Adrenal gland (tissue), 5 donors: Measurements from ENCODE around the gene ZP3.

Source experiments
- POLR2A ChIP-seq, 2 donors: fragments of 450-650 bp; IDR thresholded peaks; one replicate each; pipeline ENCODE4 v1.6.1; 2017; ENCODE audit warnings: antibody characterized with exemption in 2 of 2, mild to moderate bottlenecking in 2 of 2, moderate library complexity in 1 of 2
- TF ChIP-seq, protein P1 (sequence below), 6 experiments: fragments of 450-650 bp in 4 of 6; fragments of 200-600 bp in 2 of 6; sonication (generic) in 1 of 6; IDR thresholded peaks; 1 replicate in 5 of 6; 2 replicates in 1 of 6; pipeline versions ENCODE4 v1.5.1 to v1.8.0; 2016 to 2021; ENCODE audit warnings: antibody characterized with exemption in 6 of 6, mild to moderate bottlenecking in 2 of 6, moderate library complexity in 1 of 6
- donor health status: DM: no; HTN: no; CAD: no.

GRCh38 chr7:76426246-76426645 is 1.5 kb downstream of the ZP3 start:
- TF ChIP-seq, protein P1, sequence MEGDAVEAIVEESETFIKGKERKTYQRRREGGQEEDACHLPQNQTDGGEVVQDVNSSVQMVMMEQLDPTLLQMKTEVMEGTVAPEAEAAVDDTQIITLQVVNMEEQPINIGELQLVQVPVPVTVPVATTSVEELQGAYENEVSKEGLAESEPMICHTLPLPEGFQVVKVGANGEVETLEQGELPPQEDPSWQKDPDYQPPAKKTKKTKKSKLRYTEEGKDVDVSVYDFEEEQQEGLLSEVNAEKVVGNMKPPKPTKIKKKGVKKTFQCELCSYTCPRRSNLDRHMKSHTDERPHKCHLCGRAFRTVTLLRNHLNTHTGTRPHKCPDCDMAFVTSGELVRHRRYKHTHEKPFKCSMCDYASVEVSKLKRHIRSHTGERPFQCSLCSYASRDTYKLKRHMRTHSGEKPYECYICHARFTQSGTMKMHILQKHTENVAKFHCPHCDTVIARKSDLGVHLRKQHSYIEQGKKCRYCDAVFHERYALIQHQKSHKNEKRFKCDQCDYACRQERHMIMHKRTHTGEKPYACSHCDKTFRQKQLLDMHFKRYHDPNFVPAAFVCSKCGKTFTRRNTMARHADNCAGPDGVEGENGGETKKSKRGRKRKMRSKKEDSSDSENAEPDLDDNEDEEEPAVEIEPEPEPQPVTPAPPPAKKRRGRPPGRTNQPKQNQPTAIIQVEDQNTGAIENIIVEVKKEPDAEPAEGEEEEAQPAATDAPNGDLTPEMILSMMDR (IDR thresholded peaks at IDR 0.05) = no peak
- TF ChIP-seq POLR2A (IDR thresholded peaks at IDR 0.05) = no peak
